ENCODE measurements around the gene FAM184B.

DNA sequence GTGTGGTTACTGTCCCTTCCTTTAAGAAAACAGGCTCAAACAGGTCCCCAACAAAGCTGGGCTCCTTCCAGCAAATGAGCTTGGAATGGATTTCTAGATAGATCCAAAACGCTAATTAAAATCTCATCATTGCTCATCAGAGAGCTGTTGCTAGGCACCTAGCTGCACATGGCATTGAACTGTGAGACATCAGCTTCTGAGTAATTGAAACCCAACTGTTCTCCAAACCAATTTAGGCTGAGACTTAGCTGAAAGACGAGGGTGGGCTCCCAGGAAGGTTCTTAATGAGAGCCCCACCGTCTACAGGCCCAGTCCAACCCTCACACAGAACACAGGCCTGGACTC is 59.1 kb downstream of the FAM184B start:
- TF ChIP-seq EZH2phosphoT487 (IDR thresholded peaks at IDR 0.05; ENCODE audit: borderline replicate concordance, low read length) (no peak), EZH2 (IDR thresholded peaks at IDR 0.05; ENCODE audit: low read length, unreplicated experiment) (no peak)
- TF ChIP-seq, protein P1, sequence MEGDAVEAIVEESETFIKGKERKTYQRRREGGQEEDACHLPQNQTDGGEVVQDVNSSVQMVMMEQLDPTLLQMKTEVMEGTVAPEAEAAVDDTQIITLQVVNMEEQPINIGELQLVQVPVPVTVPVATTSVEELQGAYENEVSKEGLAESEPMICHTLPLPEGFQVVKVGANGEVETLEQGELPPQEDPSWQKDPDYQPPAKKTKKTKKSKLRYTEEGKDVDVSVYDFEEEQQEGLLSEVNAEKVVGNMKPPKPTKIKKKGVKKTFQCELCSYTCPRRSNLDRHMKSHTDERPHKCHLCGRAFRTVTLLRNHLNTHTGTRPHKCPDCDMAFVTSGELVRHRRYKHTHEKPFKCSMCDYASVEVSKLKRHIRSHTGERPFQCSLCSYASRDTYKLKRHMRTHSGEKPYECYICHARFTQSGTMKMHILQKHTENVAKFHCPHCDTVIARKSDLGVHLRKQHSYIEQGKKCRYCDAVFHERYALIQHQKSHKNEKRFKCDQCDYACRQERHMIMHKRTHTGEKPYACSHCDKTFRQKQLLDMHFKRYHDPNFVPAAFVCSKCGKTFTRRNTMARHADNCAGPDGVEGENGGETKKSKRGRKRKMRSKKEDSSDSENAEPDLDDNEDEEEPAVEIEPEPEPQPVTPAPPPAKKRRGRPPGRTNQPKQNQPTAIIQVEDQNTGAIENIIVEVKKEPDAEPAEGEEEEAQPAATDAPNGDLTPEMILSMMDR (conservative IDR thresholded peaks at IDR 0.05; ENCODE audit: low read depth, low read length): no peak
